Measurements from ENCODE around the gene TRAF2.

GRCh38 chr9:136953771-136954269 is 67.5 kb downstream of the TRAF2 start:
- TF ChIP-seq, protein P1, sequence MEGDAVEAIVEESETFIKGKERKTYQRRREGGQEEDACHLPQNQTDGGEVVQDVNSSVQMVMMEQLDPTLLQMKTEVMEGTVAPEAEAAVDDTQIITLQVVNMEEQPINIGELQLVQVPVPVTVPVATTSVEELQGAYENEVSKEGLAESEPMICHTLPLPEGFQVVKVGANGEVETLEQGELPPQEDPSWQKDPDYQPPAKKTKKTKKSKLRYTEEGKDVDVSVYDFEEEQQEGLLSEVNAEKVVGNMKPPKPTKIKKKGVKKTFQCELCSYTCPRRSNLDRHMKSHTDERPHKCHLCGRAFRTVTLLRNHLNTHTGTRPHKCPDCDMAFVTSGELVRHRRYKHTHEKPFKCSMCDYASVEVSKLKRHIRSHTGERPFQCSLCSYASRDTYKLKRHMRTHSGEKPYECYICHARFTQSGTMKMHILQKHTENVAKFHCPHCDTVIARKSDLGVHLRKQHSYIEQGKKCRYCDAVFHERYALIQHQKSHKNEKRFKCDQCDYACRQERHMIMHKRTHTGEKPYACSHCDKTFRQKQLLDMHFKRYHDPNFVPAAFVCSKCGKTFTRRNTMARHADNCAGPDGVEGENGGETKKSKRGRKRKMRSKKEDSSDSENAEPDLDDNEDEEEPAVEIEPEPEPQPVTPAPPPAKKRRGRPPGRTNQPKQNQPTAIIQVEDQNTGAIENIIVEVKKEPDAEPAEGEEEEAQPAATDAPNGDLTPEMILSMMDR (IDR thresholded peaks at IDR 0.05) = no peak
- TF ChIP-seq ZFX (IDR thresholded peaks at IDR 0.05; ENCODE audit: borderline replicate concordance) = no peak
